ENCODE measurements around the gene CD274.

The CD274 gene

DNA sequence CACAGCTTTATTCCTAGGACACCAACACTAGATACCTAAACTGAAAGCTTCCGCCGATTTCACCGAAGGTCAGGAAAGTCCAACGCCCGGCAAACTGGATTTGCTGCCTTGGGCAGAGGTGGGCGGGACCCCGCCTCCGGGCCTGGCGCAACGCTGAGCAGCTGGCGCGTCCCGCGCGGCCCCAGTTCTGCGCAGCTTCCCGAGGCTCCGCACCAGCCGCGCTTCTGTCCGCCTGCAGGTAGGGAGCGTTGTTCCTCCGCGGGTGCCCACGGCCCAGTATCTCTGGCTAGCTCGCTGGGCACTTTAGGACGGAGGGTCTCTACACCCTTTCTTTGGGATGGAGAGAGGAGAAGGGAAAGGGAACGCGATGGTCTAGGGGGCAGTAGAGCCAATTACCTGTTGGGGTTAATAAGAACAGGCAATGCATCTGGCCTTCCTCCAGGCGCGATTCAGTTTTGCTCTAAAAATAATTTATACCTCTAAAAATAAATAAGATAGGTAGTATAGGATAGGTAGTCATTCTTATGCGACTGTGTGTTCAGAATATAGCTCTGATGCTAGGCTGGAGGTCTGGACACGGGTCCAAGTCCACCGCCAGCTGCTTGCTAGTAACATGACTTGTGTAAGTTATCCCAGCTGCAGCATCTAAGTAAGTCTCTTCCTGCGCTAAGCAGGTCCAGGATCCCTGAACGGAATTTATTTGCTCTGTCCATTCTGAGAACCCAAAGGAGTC, at the start of gene CD274:
TSS of gene CD274 (plus strand) at position 184 of the 733 bp plus-strand sequence. CDS start 5,572 bp downstream, outside the sequence.
- Histone ChIP-seq H3K36me3 (ENCODE audit: insufficient read depth, low read length) (no peaks in the 10 kb centered on the region), H3K9ac (ENCODE audit: insufficient read length) (no peak within 1 kb of the TSS), H3K27ac (no peak within 1 kb of the TSS), H3K4me3 (no peak within 1 kb of the TSS), H3K9me3 (ENCODE audit: low read depth, low read length) (no peaks in the 10 kb centered on the region)
- no peak for DNase-seq (ENCODE audit: low read depth, low spot score)
- TF ChIP-seq FOXP2 (optimal IDR thresholded peaks at IDR 0.05; ENCODE audit: control extremely low read depth, extremely low read length, insufficient read depth) (no peak), POLR2AphosphoS5 (IDR thresholded peaks at IDR 0.05; ENCODE audit: borderline replicate concordance, low read depth, low read length) (no peak), EZH2 (IDR thresholded peaks at IDR 0.05) (no peak)

DNA sequence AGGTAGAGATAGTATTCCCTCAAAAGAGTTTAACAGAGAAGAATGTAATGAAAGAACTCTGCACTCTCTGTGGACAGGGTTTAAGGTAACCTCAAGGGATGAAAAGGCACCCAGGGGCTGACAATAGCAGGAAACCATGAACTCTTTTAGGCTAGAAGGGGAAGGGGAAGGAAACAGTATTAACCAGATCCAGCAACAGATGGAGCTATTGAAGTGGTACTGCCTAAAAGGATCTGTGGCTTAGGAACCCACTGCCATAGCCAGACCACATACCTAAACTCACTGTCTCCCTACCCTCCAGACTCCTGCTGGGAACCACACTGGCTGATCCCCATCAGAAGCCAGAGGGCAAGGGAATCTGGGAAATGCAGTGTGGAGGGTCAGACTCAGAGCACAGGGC, 48.1 kb upstream of the CD274 start:
- Histone ChIP-seq H3K9me3 (ENCODE audit: low read depth, low read length) (no peaks in the 10 kb centered on the region), H3K4me3 (no peak overlapping the region), H3K9ac (ENCODE audit: insufficient read length) (no peak overlapping the region), H3K27ac (no peak overlapping the region), H3K36me3 (ENCODE audit: insufficient read depth, low read length) (no peaks in the 10 kb centered on the region)
- TF ChIP-seq EZH2 (IDR thresholded peaks at IDR 0.05), result no peak
- TF ChIP-seq POLR2AphosphoS5 (IDR thresholded peaks at IDR 0.05; ENCODE audit: borderline replicate concordance, low read depth, low read length), result no peak
- no peak for TF ChIP-seq FOXP2 (optimal IDR thresholded peaks at IDR 0.05; ENCODE audit: control extremely low read depth, extremely low read length, insufficient read depth)
- no peak for DNase-seq (ENCODE audit: low read depth, low spot score)

DNA sequence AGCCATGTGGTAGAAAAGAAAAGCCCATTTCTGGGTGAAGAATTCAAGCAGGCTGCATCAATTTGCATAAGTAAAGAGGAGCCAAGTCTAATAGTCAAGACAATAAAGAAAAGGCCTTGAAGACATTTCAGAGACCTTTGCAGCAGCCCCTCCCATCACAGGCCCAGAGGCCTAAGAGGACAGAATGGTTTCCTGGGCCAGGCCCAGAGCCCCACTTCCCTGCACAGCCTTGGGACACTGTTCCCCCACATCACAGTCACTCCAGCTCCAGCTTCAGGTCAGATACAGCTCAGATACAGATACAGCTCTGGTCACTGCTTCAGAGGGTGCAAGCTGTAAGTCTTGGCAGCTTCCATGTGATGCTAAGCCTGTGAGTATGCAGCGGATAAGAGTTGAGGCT, 41.7 kb upstream of the CD274 start:
- Histone ChIP-seq H3K9ac (ENCODE audit: insufficient read length) (no peak overlapping the region), H3K36me3 (ENCODE audit: insufficient read depth, low read length) (no peaks in the 10 kb centered on the region), H3K4me3 (no peak overlapping the region), H3K9me3 (ENCODE audit: low read depth, low read length) (no peaks in the 10 kb centered on the region), H3K27ac (no peak overlapping the region)
- TF ChIP-seq EZH2 (IDR thresholded peaks at IDR 0.05) (no peak), POLR2AphosphoS5 (IDR thresholded peaks at IDR 0.05; ENCODE audit: borderline replicate concordance, low read depth, low read length) (no peak), FOXP2 (optimal IDR thresholded peaks at IDR 0.05; ENCODE audit: control extremely low read depth, extremely low read length, insufficient read depth) (no peak)
- no peak for DNase-seq (ENCODE audit: low read depth, low spot score)

DNA sequence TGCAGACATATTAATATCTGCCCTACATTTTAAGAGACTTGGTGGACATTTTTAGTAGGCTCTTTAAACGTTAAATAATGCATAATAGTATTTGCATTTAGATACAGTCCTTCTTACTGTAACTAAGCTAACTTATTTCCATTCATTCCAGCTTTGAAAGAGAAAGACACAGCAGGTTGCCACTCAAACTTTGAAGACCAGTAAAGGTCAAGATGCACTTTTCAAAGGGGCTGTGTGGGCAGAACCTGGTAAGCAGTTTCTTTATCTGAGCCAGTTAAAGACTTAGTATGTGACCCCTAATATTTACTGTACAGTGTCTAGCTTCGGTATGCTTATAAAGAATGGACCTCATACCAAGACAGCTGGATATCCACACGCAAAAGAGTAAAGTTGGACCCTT, 33.4 kb upstream of the CD274 start:
- no peak overlapping the region for H3K9ac ChIP-seq (ENCODE audit: insufficient read length)
- H3K9me3 ChIP-seq (ENCODE audit: low read depth, low read length), result no peaks in the 10 kb centered on the region
- H3K27ac ChIP-seq, result no peak overlapping the region
- H3K36me3 ChIP-seq (ENCODE audit: insufficient read depth, low read length), result no peaks in the 10 kb centered on the region
- H3K4me3 ChIP-seq, result no peak overlapping the region
- TF ChIP-seq FOXP2 (optimal IDR thresholded peaks at IDR 0.05; ENCODE audit: control extremely low read depth, extremely low read length, insufficient read depth) (no peak), POLR2AphosphoS5 (IDR thresholded peaks at IDR 0.05; ENCODE audit: borderline replicate concordance, low read depth, low read length) (no peak), EZH2 (IDR thresholded peaks at IDR 0.05) (no peak)
- DNase-seq (ENCODE audit: low read depth, low spot score), result no peak

DNA sequence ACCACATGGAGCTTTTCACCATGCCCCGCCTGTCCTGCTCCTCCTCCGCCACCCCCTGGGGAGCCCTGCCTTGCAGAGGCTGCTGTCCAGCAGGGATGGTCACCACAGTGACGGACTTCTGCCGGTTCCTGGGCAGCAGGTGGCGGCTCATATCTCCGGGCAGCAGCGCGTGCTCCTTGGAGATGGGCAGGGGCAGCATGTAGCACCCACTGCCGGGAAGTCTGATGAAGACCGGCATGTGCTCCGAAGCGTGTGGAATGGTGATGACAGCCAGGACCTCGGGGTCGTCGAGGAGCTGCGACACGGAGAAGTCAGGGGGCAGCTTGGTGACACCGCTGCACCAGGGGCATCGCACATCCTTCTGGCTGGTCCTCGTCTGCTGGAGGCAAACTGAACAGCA, 31.9 kb upstream of the CD274 start:
- no peak for DNase-seq (ENCODE audit: low read depth, low spot score)
- Histone ChIP-seq H3K27ac (no peak overlapping the region), H3K4me3 (no peak overlapping the region), H3K36me3 (ENCODE audit: insufficient read depth, low read length) (no peaks in the 10 kb centered on the region), H3K9ac (ENCODE audit: insufficient read length) (no peak overlapping the region), H3K9me3 (ENCODE audit: low read depth, low read length) (no peaks in the 10 kb centered on the region)
- TF ChIP-seq POLR2AphosphoS5 (IDR thresholded peaks at IDR 0.05; ENCODE audit: borderline replicate concordance, low read depth, low read length), result no peak
- no peak for TF ChIP-seq FOXP2 (optimal IDR thresholded peaks at IDR 0.05; ENCODE audit: control extremely low read depth, extremely low read length, insufficient read depth)
- no peak for TF ChIP-seq EZH2 (IDR thresholded peaks at IDR 0.05)

DNA sequence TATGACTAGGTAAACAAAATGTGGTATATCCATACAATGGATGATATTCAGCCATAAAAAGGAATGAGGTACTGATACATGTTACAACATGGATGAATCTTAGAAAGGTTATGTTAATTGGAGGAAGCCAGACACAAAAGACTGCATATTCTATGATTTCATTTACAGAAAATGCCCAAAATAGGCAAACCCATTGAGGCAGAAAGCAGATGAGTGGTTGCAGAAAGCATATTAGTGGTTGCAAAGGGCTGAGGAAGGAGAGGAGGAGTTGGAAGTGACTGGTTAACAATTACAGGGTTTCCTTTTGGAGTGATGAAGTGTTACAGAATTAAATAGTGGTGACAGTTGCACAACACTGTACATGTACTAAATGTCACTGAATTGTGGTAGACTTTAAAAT, 30.4 kb upstream of the CD274 start:
- Histone ChIP-seq H3K9ac (ENCODE audit: insufficient read length) (no peak overlapping the region), H3K27ac (no peak overlapping the region), H3K9me3 (ENCODE audit: low read depth, low read length) (no peaks in the 10 kb centered on the region), H3K4me3 (no peak overlapping the region), H3K36me3 (ENCODE audit: insufficient read depth, low read length) (no peaks in the 10 kb centered on the region)
- TF ChIP-seq POLR2AphosphoS5 (IDR thresholded peaks at IDR 0.05; ENCODE audit: borderline replicate concordance, low read depth, low read length) (no peak), EZH2 (IDR thresholded peaks at IDR 0.05) (no peak), FOXP2 (optimal IDR thresholded peaks at IDR 0.05; ENCODE audit: control extremely low read depth, extremely low read length, insufficient read depth) (no peak)
- no peak for DNase-seq (ENCODE audit: low read depth, low spot score)

DNA sequence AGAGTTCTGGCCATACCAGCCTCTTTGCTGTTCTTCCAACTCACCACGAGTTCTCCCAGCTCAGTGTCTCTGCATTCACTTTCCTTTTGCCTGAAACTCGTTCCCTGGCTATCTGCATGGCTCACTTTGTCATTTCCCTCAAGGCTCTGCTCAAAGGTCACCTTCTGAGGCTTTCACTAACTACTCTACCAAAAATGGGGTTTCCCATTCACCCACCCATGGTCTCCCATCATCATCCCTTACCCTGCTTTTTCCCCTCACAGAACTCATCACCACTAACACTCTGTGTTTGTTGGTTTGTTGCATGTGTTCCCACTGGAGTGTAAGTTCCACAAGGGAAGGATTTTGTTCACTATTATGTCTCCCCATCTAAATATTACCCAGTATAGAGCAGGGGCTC, 29.2 kb upstream of the CD274 start:
- no peaks in the 10 kb centered on the region for H3K9me3 ChIP-seq (ENCODE audit: low read depth, low read length)
- no peak for TF ChIP-seq POLR2AphosphoS5 (IDR thresholded peaks at IDR 0.05; ENCODE audit: borderline replicate concordance, low read depth, low read length)
- TF ChIP-seq EZH2 (IDR thresholded peaks at IDR 0.05), result no peak
- no peak for TF ChIP-seq FOXP2 (optimal IDR thresholded peaks at IDR 0.05; ENCODE audit: control extremely low read depth, extremely low read length, insufficient read depth)
- H3K36me3 ChIP-seq (ENCODE audit: insufficient read depth, low read length), result no peaks in the 10 kb centered on the region
- no peak for DNase-seq (ENCODE audit: low read depth, low spot score)
- H3K27ac ChIP-seq, result no peak overlapping the region
- no peak overlapping the region for H3K4me3 ChIP-seq
- H3K9ac ChIP-seq (ENCODE audit: insufficient read length), result no peak overlapping the region

DNA sequence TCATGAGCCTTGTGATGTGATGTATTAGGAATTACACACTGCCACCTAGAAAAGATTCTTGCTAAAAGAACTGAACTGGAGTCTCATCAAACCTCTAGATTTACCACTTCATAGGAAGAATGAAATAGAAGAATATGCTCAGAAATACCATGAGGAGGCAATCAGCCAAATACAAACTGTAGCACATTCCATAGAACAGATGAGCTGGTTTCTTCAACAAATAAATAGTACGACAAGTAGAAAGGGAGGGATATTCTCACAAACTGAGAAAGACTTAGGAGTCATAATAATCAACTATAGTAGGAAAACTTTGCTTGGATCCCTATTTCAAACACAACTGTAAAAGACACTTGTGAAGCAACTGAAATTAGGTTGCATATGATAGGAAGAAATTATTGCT, 28.1 kb upstream of the CD274 start:
- no peak for DNase-seq (ENCODE audit: low read depth, low spot score)
- H3K9me3 ChIP-seq (ENCODE audit: low read depth, low read length), result no peaks in the 10 kb centered on the region

More for the DNA sequence above, 28.1 kb upstream of the CD274 start:
- Histone ChIP-seq H3K27ac (no peak overlapping the region), H3K36me3 (ENCODE audit: insufficient read depth, low read length) (no peaks in the 10 kb centered on the region), H3K9ac (ENCODE audit: insufficient read length) (no peak overlapping the region), H3K4me3 (no peak overlapping the region)
- no peak for TF ChIP-seq FOXP2 (optimal IDR thresholded peaks at IDR 0.05; ENCODE audit: control extremely low read depth, extremely low read length, insufficient read depth)
- TF ChIP-seq EZH2 (IDR thresholded peaks at IDR 0.05), result no peak
- no peak for TF ChIP-seq POLR2AphosphoS5 (IDR thresholded peaks at IDR 0.05; ENCODE audit: borderline replicate concordance, low read depth, low read length)

Data from SK-N-MC (cell line).